Ishikawa (cell line): Measurements from ENCODE around the gene PTDSS2.

Source experiments
- CEBPB ChIP-seq: IDR thresholded peaks from 2 replicates; pipeline ENCODE4 v1.6.1; 2012
- CREB1 ChIP-seq: IDR thresholded peaks from 2 replicates; pipeline ENCODE4 v1.6.1; 2012; ENCODE audit warnings: low read depth
- EGR1 ChIP-seq: IDR thresholded peaks from 2 replicates; pipeline ENCODE4 v1.6.1; 2012
- EP300 ChIP-seq: IDR thresholded peaks from 2 replicates; pipeline ENCODE4 v1.6.1; 2012; ENCODE audit warnings: borderline replicate concordance
- FOXM1 ChIP-seq: IDR thresholded peaks from 2 replicates; pipeline ENCODE4 v1.6.1; 2012; ENCODE audit warnings: low read depth, borderline replicate concordance
- NFIC ChIP-seq: IDR thresholded peaks from 2 replicates; pipeline ENCODE4 v1.6.1; 2012
- RAD21 ChIP-seq: IDR thresholded peaks from 2 replicates; pipeline ENCODE4 v1.6.1; 2012; ENCODE audit warnings: low read depth
- TAF1 ChIP-seq: IDR thresholded peaks from 2 replicates; pipeline ENCODE4 v1.6.1; 2012; ENCODE audit warnings: low read depth, mild to moderate bottlenecking
- TCF12 ChIP-seq: IDR thresholded peaks from 2 replicates; pipeline ENCODE4 v1.6.1; 2012; ENCODE audit warnings: low read depth
- TEAD4 ChIP-seq: IDR thresholded peaks from 2 replicates; pipeline ENCODE4 v1.6.1; 2012
- YY1 ChIP-seq: IDR thresholded peaks from 2 replicates; pipeline ENCODE4 v1.6.1; 2012; ENCODE audit warnings: low read depth
- ZBTB7A ChIP-seq: IDR thresholded peaks from 2 replicates; pipeline ENCODE4 v1.6.1; 2012; ENCODE audit warnings: low read depth
- TF ChIP-seq, protein P1 (sequence below): IDR thresholded peaks from 2 replicates; pipeline ENCODE4 v1.6.1; 2012
- TF ChIP-seq, protein P2 (sequence below): IDR thresholded peaks from 2 replicates; pipeline ENCODE4 v1.6.1; 2012
- TF ChIP-seq, protein P3 (sequence below): IDR thresholded peaks from 2 replicates; pipeline ENCODE4 v1.6.1; 2012; ENCODE audit warnings: low read depth, mild to moderate bottlenecking

PTDSS2 gene

DNA sequence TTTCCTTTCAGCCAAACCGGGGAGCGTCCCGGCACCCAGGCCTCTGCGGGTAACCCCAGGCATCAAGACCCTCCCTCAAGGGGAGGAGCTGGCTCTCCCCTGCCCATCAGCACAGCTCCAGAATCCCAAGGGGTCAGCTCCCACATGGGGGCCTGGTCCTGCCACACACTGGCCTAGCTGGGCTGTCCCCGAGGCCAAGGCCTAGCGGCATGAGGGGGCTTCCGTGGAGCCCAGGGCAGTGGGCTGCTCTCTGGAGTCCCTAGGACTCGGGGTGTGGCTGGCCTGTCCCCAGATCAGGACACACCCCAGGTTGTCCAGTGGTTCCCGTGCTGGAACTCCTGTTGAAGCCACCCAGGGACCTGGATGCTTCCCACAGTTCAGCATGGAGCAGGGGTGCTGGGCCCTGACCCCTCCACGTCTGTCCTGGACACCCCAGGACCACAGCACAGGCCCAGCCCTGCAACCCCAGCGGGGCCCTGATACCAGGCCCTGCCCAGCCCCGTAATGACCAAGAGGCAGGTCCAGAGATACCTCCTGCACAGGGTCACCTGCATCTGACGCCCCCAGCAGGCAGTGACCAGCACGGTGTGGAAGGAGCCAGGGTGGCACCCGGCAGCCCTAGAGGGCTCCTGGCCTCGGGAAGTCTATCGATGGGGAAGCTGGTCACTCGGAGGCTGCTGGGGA lies 79.8 kb downstream of the PTDSS2 start:
- TF ChIP-seq CREB1 (no peak), EGR1 (no peak)
- TF ChIP-seq, protein P1, sequence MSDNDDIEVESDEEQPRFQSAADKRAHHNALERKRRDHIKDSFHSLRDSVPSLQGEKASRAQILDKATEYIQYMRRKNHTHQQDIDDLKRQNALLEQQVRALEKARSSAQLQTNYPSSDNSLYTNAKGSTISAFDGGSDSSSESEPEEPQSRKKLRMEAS = no peak
- TF ChIP-seq, protein P2, sequence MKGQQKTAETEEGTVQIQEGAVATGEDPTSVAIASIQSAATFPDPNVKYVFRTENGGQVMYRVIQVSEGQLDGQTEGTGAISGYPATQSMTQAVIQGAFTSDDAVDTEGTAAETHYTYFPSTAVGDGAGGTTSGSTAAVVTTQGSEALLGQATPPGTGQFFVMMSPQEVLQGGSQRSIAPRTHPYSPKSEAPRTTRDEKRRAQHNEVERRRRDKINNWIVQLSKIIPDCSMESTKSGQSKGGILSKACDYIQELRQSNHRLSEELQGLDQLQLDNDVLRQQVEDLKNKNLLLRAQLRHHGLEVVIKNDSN = no peak

DNA sequence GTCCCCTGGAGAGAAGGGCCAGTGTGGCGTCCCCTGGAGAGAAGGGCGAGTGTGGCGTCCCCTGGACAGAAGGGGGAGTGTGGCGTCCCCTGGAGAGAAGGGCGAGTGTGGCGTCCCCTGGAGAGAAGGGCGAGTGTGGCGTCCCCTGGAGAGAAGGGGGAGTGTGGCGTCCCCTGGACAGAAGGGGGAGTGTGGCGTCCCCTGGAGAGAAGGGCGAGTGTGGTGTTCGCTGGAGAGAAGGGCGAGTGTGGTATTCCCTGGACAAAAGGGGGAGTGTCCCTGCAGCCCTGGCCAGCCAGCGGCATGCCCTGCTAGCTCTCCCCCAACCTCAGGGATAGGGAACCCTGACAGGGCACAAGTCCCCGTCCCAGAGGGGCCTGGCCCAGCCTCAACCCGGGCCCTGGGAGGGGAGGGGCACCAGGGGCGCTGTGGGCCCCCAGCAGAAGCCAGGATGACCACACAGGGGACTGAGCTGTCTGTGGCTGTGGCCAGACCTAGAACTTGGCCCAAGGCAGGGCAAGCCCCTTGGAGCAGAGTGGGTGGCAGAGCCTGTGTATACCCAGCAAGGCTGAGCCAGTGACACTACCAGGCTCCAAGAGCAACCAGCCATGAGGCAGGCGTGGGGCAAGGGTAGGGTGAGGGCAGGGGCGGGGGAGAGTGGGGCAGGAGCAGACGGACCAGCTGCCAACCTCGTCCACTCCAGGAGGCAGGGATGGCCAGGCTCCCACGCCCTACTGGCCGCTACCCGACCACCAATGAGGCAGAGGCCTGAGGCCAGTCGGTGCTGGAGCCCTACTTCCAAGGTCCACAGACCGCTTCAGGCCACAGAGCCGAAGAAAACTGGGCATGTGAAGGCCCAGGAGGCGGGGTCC lies 81.1 kb downstream of the PTDSS2 start:
- TF ChIP-seq YY1 (no peak), ZBTB7A (no peak), FOXM1 (no peak), TEAD4 (no peak)

DNA sequence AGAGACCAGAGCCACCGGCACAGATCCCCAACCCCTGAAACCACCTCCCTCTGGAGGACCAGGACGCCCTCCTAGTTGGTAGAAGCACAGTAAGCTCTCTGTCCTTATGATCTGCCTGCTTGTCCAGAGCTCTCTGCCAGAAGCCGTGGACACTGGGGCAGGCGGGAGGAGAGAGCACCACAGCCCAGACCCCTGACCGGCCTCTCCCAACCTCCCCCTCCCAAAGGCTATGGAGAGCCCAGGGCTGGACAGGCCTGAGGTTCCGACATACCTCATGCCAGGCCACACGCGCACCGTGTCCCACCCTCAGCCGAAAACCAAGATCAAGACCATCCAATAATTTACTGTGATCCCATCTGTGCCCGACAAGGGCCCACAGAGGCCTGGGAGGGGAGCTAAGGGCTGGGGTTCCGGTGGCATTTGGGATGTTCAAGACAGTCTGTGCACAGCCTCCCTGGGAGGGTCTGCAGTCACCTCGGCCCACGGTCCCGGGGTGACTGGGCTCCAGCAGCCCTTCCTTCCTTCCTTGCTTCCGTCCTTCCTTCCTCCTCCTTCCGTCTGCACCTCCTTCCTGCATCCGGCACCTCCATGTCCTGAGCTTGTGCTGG lies 81.9 kb downstream of the PTDSS2 start:
- TF ChIP-seq NFIC = no peak
- TF ChIP-seq, protein P1 = no peak
- TF ChIP-seq TAF1 = no peak
- no peak for TF ChIP-seq RAD21
- TF ChIP-seq, protein P3, sequence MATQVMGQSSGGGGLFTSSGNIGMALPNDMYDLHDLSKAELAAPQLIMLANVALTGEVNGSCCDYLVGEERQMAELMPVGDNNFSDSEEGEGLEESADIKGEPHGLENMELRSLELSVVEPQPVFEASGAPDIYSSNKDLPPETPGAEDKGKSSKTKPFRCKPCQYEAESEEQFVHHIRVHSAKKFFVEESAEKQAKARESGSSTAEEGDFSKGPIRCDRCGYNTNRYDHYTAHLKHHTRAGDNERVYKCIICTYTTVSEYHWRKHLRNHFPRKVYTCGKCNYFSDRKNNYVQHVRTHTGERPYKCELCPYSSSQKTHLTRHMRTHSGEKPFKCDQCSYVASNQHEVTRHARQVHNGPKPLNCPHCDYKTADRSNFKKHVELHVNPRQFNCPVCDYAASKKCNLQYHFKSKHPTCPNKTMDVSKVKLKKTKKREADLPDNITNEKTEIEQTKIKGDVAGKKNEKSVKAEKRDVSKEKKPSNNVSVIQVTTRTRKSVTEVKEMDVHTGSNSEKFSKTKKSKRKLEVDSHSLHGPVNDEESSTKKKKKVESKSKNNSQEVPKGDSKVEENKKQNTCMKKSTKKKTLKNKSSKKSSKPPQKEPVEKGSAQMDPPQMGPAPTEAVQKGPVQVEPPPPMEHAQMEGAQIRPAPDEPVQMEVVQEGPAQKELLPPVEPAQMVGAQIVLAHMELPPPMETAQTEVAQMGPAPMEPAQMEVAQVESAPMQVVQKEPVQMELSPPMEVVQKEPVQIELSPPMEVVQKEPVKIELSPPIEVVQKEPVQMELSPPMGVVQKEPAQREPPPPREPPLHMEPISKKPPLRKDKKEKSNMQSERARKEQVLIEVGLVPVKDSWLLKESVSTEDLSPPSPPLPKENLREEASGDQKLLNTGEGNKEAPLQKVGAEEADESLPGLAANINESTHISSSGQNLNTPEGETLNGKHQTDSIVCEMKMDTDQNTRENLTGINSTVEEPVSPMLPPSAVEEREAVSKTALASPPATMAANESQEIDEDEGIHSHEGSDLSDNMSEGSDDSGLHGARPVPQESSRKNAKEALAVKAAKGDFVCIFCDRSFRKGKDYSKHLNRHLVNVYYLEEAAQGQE = no peak
- TF ChIP-seq FOXM1 = no peak

DNA sequence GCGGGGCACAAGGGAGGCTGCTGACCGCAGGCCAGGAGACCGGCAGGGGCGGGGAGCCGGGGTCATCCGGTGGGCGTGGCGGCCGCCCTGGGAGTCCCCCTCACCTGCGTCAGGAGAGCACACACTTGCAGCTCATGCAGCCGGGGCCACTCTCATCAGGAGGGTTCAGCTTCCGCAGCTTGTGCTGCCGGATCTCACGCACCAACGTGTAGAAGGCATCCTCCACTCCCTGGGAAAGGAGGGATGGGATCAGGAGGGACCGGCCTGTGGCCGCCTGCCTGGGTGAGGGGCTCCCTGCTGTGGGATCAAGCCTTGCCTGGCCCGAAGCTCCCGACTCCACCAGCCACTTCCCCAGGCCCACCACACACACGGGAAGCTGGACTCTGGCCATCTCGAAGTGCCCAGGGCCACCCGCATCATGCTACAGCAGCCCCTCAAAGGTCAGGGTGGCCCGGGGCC lies 82.5 kb downstream of the PTDSS2 start:
- TF ChIP-seq ZBTB7A (no peak), EGR1 (no peak), TCF12 (no peak)
- TF ChIP-seq, protein P2 = no peak

DNA sequence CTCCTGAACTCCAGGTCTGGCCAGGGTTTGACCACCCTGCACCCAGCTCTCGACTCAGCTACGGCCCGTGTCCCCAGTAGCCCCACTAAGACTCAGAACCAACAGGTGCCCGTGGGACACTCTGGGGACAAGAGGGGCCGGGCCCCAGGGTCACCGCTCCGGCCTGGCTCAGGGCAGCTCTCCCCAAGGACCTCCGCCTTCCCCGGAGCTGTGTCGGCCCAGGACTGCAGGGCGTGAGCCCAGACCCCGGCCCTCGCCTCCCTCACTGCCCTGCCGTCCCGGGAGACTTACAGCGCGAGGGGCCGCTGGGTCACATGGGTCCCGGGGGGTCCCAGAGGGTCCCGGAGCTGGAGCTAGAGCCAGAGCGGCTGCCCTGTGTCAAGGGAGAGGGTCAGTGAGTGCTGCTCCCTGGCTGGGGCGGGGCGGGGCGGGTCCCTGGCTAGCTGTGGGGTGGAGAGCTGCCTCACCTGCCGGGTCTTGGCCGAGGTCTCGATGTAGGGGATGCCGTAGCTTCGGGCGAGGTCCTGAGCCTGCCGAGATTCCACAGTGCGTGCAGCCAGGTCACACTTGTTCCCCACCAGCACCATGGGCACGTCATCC lies 83.0 kb downstream of the PTDSS2 start:
- TF ChIP-seq, protein P3 = no peak

DNA sequence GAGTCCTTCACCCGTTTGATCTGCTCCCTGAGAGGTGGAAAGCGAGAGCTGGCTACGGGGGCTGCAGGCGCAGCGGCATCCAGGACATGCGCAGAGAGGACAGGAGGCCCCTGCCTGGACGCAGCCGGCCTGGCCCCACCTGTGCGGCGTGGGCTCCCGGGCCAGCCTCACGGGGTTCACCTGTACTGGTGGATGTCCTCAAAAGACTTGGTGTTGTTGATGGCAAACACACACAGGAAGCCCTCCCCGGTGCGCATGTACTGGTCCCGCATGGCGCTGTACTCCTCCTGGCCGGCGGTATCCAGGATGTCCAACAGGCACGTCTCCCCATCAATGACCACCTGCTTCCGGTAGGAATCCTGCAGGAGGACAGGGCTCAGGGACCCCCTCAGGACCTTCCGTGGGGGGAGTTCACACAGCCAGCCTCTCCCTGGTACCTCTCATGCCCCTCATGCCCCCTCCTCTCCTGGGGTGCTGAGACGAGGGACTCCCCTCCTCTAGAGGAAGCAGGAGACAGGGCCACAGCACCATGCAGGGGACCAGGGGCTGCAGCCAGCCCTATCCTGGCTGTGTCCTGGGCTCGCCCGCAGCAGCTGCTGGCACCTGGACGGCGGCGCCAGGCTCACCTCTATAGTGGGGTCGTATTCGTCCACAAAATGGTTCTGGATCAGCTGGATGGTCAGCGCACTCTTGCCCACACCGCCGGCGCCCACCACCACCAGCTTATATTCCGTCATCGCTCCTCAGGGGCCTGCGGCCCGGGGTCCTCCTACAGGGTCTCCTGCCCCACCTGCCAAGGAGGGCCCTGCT lies 83.7 kb downstream of the PTDSS2 start:
- TF ChIP-seq TCF12 (no peak), EP300 (no peak), CREB1 (no peak), CEBPB (no peak), EGR1 (no peak), RAD21 (no peak), YY1 (no peak), ZBTB7A (no peak)
- TF ChIP-seq, protein P2 = no peak
